HepG2 (cell line): Measurements from ENCODE around the gene PGS1. TPM values are rescaled to one million over a fixed set of nuclear protein-coding genes. Genes with fewer than 3 reads are reported as not detected.

Source experiments
- ARNTL ChIP-seq: sonication (generic); formaldehyde crosslinking; IDR thresholded peaks from 2 replicates; pipeline ENCODE4 v1.4.0; 2020; ENCODE audit warnings: mild to moderate bottlenecking, missing genetic modification reagents
- ATAD3A ChIP-seq: sonication (generic); formaldehyde crosslinking; IDR thresholded peaks from 2 replicates; pipeline ENCODE4 v1.4.0; 2020; ENCODE audit warnings: missing genetic modification reagents
- CREM ChIP-seq, 2 experiments: sonication (generic) in 1 of 2; formaldehyde crosslinking in 1 of 2; IDR thresholded peaks; 2 replicates each; pipeline versions ENCODE4 v1.4.0 to v1.6.1; 2016 to 2020; ENCODE audit warnings: antibody characterized with exemption in 1 of 2, mild to moderate bottlenecking in 1 of 2, missing genetic modification reagents in 1 of 2
- FOXA1 ChIP-seq, 2 experiments: fragments of 450-650 bp in 1 of 2; sonication (generic) in 1 of 2; formaldehyde crosslinking in 1 of 2; IDR thresholded peaks; 2 replicates each; pipeline versions ENCODE4 v1.4.0 to v1.6.1; 2016 to 2020; ENCODE audit warnings: missing genetic modification reagents in 1 of 2
- FOXP1 ChIP-seq, 2 experiments: fragments of 450-650 bp in 1 of 2; IDR thresholded peaks; 2 replicates each; pipeline ENCODE4 v1.6.1; 2017 to 2018; ENCODE audit warnings: antibody characterized with exemption in 1 of 2
- GRHL1 ChIP-seq: sonication (generic); formaldehyde crosslinking; conservative IDR thresholded peaks from 2 replicates; pipeline ENCODE4 v1.8.0; 2022; ENCODE audit warnings: missing genetic modification reagents
- KDM2A ChIP-seq: sonication (generic); formaldehyde crosslinking; IDR thresholded peaks from 2 replicates; pipeline ENCODE4 v1.4.0; 2020; ENCODE audit warnings: low read depth, missing genetic modification reagents, borderline replicate concordance
- KDM5B ChIP-seq: sonication (generic); formaldehyde crosslinking; IDR thresholded peaks from 2 replicates; pipeline ENCODE4 v1.4.0; 2020; ENCODE audit warnings: missing genetic modification reagents, mild to moderate bottlenecking, borderline replicate concordance
- MBNL3 ChIP-seq: fragments of 250-450 bp; sonication (Bioruptor Pico); conservative IDR thresholded peaks from 2 replicates; pipeline ENCODE4 v1.8.0; 2022; ENCODE audit warnings: mild to moderate bottlenecking, inconsistent platforms
- MYC ChIP-seq: sonication (generic); formaldehyde crosslinking; IDR thresholded peaks from 2 replicates; pipeline ENCODE4 v1.9.0; 2021; ENCODE audit warnings: missing genetic modification reagents, borderline replicate concordance
- POLR2AphosphoS5 ChIP-seq: IDR thresholded peaks from 2 replicates; pipeline ENCODE4 v1.6.1; 2012; ENCODE audit warnings: low read depth, low read length
- PPARG ChIP-seq: conservative IDR thresholded peaks from 2 replicates; pipeline ENCODE4 v1.6.1; 2016; ENCODE audit warnings: missing biosample characterization, missing genetic modification reagents
- REL ChIP-seq: sonication (generic); formaldehyde crosslinking; conservative IDR thresholded peaks from 2 replicates; pipeline ENCODE4 v1.8.0; 2022; ENCODE audit warnings: mild to moderate bottlenecking, missing genetic modification reagents, moderate library complexity
- SCMH1 ChIP-seq: sonication (generic); formaldehyde crosslinking; IDR thresholded peaks from 2 replicates; pipeline ENCODE4 v1.9.0; 2021; ENCODE audit warnings: missing genetic modification reagents, mild to moderate bottlenecking, borderline replicate concordance
- SIN3A ChIP-seq: IDR thresholded peaks from 2 replicates; pipeline ENCODE4 v1.6.1; 2011; ENCODE audit warnings: low read depth, mild to moderate bottlenecking, control low read depth, low read length, borderline replicate concordance
- SMARCC2 ChIP-seq: fragments of 450-650 bp; IDR thresholded peaks from 2 replicates; pipeline ENCODE4 v1.6.1; 2017; ENCODE audit warnings: antibody characterized with exemption, mild to moderate bottlenecking
- ZBTB34 ChIP-seq: sonication (generic); formaldehyde crosslinking; IDR thresholded peaks from 2 replicates; pipeline ENCODE4 v1.8.0; 2022; ENCODE audit warnings: mild to moderate bottlenecking, missing genetic modification reagents
- ZKSCAN8 ChIP-seq: IDR thresholded peaks from 2 replicates; pipeline ENCODE4 v1.6.1; 2016; ENCODE audit warnings: borderline replicate concordance, missing genetic modification reagents, missing compliant biosample characterization
- ZNF12 ChIP-seq: sonication (generic); formaldehyde crosslinking; IDR thresholded peaks from 2 replicates; pipeline ENCODE4 v1.5.0; 2020; ENCODE audit warnings: missing genetic modification reagents
- ZNF460 ChIP-seq: sonication (generic); formaldehyde crosslinking; IDR thresholded peaks from 2 replicates; pipeline ENCODE4 v1.5.1; 2020; ENCODE audit warnings: missing genetic modification reagents, mild to moderate bottlenecking, borderline replicate concordance
- ZNF670 ChIP-seq: sonication (generic); formaldehyde crosslinking; IDR thresholded peaks from 2 replicates; pipeline ENCODE4 v1.8.0; 2022; ENCODE audit warnings: mild to moderate bottlenecking, missing genetic modification reagents, borderline replicate concordance
- ZNF781 ChIP-seq: sonication (generic); formaldehyde crosslinking; IDR thresholded peaks from 2 replicates; pipeline ENCODE4 v1.5.1; 2020; ENCODE audit warnings: borderline replicate concordance, mild to moderate bottlenecking, missing genetic modification reagents; ENCODE audit errors: not compliant biosample characterization
- ZNF816 ChIP-seq: sonication (generic); formaldehyde crosslinking; IDR thresholded peaks from 2 replicates; pipeline ENCODE4 v1.8.0; 2022; ENCODE audit warnings: missing genetic modification reagents, mild to moderate bottlenecking, borderline replicate concordance
- ZSCAN9 ChIP-seq: IDR thresholded peaks from 2 replicates; pipeline ENCODE4 v1.6.1; 2016; ENCODE audit warnings: borderline replicate concordance
- polyA plus RNA-seq, 8 experiments: library from polyadenylated mRNA; depleted of rRNA in 3 of 8; stranded (reverse) in 7 of 8; unstranded in 1 of 8; fragments of >200 nt; fragmentation: Illumina TruSeq in 4 of 8; extraction: Trizol in 4 of 8; gene quantifications; 2 replicates each; pipeline versions ENCODE4 v1.2.1 to v1.2.3, GENCODE V29; 2011 to 2016; ENCODE audit warnings: low read depth in 4 of 8, missing spikeins in 1 of 8, mixed read lengths in 1 of 8; ENCODE audit not compliant: insufficient read depth in 1 of 8
- total RNA-seq, 5 experiments: library from RNA; depleted of rRNA; stranded (reverse); fragments of >200 nt; fragmentation: Illumina TruSeq; extraction: Trizol; gene quantifications; 2 replicates each; pipeline ENCODE4 v1.2.3, GENCODE V29; 2016; ENCODE audit warnings: low read depth in 1 of 5
- TF ChIP-seq, protein P1 (sequence below): sonication (generic); formaldehyde crosslinking; IDR thresholded peaks from 2 replicates; pipeline ENCODE4 v1.8.1; 2022; ENCODE audit warnings: low read depth, mild to moderate bottlenecking, missing genetic modification reagents

Gene PGS1
- total and polyA plus RNA-seq, 2 of the 13 experiments (the other 11 are each of a cell fraction or from before 2014, with no cell fraction given), result 25.9 to 31.5 TPM

GRCh38 chr17:78399693-78400144 lies 21.3 kb downstream of the PGS1 start (continued):
- no peak for TF ChIP-seq ZBTB34 (CRISPR knock-in tag)
- TF ChIP-seq SIN3A, result peak; percentile 68; the same call in 1 of the 2 replicates
- TF ChIP-seq KDM5B (CRISPR knock-in tag), result peak; percentile 26; the same call in 1 of the 2 replicates
- no peak; the same call in 1 of the 2 replicates for TF ChIP-seq ZNF460 (CRISPR knock-in tag)
- TF ChIP-seq ZKSCAN8 (CRISPR knock-in tag), result no peak; the same call in 1 of the 2 replicates
- TF ChIP-seq ZSCAN9, result peak; percentile 64; the same call in 1 of the 2 replicates
- no peak for TF ChIP-seq ZNF670
- no peak for TF ChIP-seq ZNF781 (CRISPR knock-in tag)
- TF ChIP-seq SCMH1 (CRISPR knock-in tag), result no peak
- peak; percentile 75; the same call in 1 of the 2 replicates for TF ChIP-seq FOXP1 (IDR thresholded peaks at IDR 0.05)
- peak; percentile 97 for TF ChIP-seq FOXP1 (CRISPR knock-in tag; IDR thresholded peaks at IDR 0.05)
- no peak for TF ChIP-seq REL (CRISPR knock-in tag)
- no peak for TF ChIP-seq ATAD3A (CRISPR knock-in tag)
- TF ChIP-seq PPARG (CRISPR knock-in tag), result peak; percentile 49; the same call in 1 of the 2 replicates
- 0 out of 2 replicates have a peak, but pooled peaks have one; percentile 83 for TF ChIP-seq SMARCC2
- TF ChIP-seq CREM (IDR thresholded peaks at IDR 0.05), result peak; percentile 45; the same call in 1 of the 2 replicates
- TF ChIP-seq CREM (CRISPR knock-in tag; IDR thresholded peaks at IDR 0.05), result no peak
- 0 out of 2 replicates have a peak, but pooled peaks have one; percentile 46 for TF ChIP-seq ZNF816
- TF ChIP-seq ZNF12 (CRISPR knock-in tag), result peak; percentile 60; the same call in 1 of the 2 replicates
- TF ChIP-seq FOXA1 (IDR thresholded peaks at IDR 0.05), result peak; percentile 92
- TF ChIP-seq FOXA1 (CRISPR knock-in tag; IDR thresholded peaks at IDR 0.05), result peak; percentile 90
- TF ChIP-seq GRHL1, result no peak
- no peak for TF ChIP-seq MYC
- TF ChIP-seq POLR2AphosphoS5, result no peak
- no peak for TF ChIP-seq KDM2A
- TF ChIP-seq ARNTL (CRISPR knock-in tag), result no peak
- TF ChIP-seq, protein P1, sequence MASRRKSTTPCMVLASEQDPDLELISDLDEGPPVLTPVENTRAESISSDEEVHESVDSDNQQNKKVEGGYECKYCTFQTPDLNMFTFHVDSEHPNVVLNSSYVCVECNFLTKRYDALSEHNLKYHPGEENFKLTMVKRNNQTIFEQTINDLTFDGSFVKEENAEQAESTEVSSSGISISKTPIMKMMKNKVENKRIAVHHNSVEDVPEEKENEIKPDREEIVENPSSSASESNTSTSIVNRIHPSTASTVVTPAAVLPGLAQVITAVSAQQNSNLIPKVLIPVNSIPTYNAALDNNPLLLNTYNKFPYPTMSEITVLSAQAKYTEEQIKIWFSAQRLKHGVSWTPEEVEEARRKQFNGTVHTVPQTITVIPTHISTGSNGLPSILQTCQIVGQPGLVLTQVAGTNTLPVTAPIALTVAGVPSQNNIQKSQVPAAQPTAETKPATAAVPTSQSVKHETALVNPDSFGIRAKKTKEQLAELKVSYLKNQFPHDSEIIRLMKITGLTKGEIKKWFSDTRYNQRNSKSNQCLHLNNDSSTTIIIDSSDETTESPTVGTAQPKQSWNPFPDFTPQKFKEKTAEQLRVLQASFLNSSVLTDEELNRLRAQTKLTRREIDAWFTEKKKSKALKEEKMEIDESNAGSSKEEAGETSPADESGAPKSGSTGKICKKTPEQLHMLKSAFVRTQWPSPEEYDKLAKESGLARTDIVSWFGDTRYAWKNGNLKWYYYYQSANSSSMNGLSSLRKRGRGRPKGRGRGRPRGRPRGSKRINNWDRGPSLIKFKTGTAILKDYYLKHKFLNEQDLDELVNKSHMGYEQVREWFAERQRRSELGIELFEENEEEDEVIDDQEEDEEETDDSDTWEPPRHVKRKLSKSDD, result no peak
- TF ChIP-seq MBNL3 (CRISPR knock-in tag), result no peak
